Fibroblast of villous mesenchyme (primary cell): ENCODE measurements around the gene PTK6. TPM values are rescaled to one million over a fixed set of nuclear protein-coding genes. Genes with fewer than 3 reads are reported as not detected.

Source experiments
- DNase-seq: peaks from one replicate; pipeline ENCODE4 v3.0.0-alpha.2; 2010; ENCODE audit warnings: low read depth
- H3K4me3 ChIP-seq: 2 replicates; pipeline ENCODE4 v1.5.1; 2011; ENCODE audit warnings: low read depth, mild to moderate bottlenecking, low read length
- CTCF ChIP-seq: IDR thresholded peaks from 2 replicates; pipeline ENCODE4 v1.5.1; 2012; ENCODE audit warnings: low read depth, mild to moderate bottlenecking, low read length; ENCODE audit not compliant: insufficient read depth
- total RNA-seq: library from RNA; depleted of rRNA; stranded (reverse); fragments of >200 nt; gene quantifications from 2 replicates; pipeline ENCODE4 v1.2.3, GENCODE V29; 2012

The PTK6 gene
- total RNA-seq, 1 donor, result under 0.01 TPM

DNA sequence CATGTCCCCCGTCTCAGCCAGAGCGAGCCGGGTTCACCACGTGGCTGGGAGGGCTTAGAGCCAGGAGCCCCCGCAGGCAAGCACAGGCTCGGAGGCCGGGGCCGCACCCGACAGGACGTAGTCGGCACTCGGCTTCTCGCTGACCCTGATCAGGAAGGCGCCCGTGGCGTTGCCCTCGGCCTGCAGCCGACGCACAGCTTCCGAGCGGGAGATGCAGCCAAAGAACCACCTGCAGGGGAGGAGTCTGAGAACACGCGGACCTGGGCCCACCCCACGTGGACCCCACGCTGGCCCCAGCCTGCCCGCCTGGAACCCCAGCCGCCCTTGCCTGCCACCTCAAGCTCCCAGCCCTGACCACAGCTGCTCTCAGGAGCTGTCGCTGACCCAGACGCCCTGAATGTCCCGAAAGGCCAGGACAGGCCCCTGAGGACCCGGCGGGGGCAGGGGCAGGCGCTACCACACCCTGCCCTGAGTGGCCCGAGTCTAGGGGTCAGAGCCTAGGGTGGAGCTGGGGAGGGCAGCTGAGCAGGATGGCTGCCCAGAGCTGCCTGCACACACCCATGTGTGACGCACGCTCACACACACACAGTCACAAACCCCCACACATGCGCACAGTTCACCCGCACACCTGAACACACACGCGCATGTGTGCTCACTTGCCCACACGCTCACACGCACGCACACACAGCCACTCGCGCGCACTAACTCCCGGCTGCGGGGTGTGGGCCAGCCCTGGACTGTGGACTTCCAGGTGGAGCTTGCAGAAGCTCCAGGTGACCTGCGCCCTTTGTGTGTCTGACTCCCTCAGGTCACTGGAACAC is 2.1 kb downstream of the PTK6 start:
- no peak overlapping the region for H3K4me3 ChIP-seq
- TF ChIP-seq CTCF, result no peak
- DNase-seq, result no peak

DNA sequence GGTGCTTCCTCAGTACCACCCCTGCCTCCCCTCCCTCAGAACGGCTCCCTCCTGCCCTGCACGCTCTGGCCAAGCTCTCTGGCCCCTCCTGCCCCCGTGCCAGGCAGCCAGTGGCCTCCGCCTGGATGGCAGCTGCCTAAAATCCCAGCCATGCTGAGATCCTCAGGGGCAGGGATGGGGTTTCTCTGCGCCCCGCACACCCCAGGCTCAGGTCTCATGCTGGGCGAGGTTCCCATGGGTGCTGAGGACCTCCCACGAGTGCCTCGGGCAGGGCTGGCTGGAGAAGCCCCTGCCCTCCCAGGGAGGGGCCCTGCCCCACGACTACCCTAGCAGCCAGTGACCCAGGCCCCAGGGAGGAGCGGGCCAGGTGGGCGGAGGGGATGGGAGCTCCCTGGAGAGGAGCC is 2.7 kb downstream of the PTK6 start:
- no peak overlapping the region for H3K4me3 ChIP-seq
- TF ChIP-seq CTCF, result no peak
- DNase-seq, result no peak

GRCh38 chr20:63533871-63534393 is 3.2 kb downstream of the PTK6 start:
- no peak for TF ChIP-seq CTCF
- no peak overlapping the region for H3K4me3 ChIP-seq
- DNase-seq, result no peak

GRCh38 chr20:63533388-63533787 is 3.8 kb downstream of the PTK6 start:
- no peak for DNase-seq
- no peak overlapping the region for H3K4me3 ChIP-seq
- TF ChIP-seq CTCF, result no peak

GRCh38 chr20:63532449-63532971 is 4.7 kb downstream of the PTK6 start:
- no peak overlapping the region for H3K4me3 ChIP-seq
- DNase-seq, result no peak
- TF ChIP-seq CTCF, result no peak

DNA sequence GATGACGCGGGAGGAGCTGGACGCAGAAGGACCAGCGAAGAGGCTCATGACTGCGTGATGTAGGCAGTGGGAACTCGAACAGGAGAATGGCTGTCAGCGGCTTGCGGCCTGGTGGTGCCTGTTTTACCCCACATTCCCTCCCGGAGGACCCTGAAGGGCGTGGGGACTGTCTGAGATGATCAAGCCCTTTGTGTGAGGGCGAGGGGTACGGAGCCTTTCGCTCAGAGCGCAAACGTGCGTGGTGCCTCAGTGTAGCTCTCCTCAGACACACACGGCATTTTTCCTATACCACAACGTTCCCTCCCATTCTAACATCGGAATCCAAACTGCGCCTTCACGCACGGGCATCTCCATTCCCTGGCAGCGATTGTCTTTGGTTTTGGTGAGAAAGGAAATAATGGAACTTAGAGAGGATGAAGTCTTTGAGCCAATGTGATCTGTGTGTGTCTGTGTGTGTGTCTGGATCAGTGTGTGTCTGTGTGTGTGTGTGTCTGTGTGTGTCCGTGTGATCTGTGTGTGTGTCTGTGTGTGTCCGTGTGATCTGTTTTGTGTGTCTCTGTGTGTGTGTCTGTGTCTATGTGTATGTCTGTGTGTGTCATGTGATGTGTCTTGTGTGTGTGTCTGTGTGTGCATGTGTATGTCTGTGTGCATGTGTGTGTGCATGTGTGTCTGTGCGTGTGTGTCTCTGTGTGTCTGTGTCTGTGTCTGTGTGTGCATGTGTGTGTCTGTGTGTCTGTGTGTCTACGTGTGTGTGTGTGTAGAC is 5.3 kb downstream of the PTK6 start:
- no peak overlapping the region for H3K4me3 ChIP-seq
- no peak for DNase-seq
- TF ChIP-seq CTCF, result no peak
